Loucy (cell line): Measurements from ENCODE around the gene MYOZ2.

ENCODE experiments used
- CTCF ChIP-seq: fragments of 200-600 bp; sonication (generic); conservative IDR thresholded peaks from 2 replicates; pipeline ENCODE4 v1.5.1; 2014; ENCODE audit warnings: mild to moderate bottlenecking, antibody characterized with exemption, low read length
- EZH2phosphoT487 ChIP-seq: fragments of 200-600 bp; IDR thresholded peaks from 2 replicates; pipeline ENCODE4 v1.6.1; 2018; ENCODE audit warnings: antibody characterized with exemption, mild to moderate bottlenecking, moderate library complexity, borderline replicate concordance

DNA sequence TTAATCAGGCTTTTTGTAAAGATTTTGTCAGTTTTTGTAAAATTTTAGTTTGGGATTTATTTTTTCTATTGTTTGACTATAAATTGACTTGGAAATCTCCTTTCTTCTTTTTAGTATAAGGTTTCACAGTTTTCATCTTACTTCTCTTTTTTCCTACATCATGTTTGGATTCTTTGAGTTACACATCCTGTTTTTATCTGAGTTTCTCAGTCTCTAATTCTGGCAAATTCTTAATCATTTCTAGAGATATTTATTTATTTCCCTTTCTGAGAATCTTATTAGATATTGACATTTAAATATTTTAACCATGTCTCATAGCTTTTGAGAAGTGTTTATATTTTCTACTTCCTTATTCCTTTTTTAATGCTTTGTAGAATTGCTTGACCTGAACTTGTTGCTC lies 97.6 kb downstream of the MYOZ2 start:
- no peak for TF ChIP-seq EZH2phosphoT487
- TF ChIP-seq CTCF, result no peak
